Suprapubic skin (tissue), 4 donors: Measurements from ENCODE around the gene TANGO6.

Source experiments
- CTCF ChIP-seq, 2 donors: fragments of 200-600 bp in 1 of 2; fragments of 450-650 bp in 1 of 2; sonication (generic) in 1 of 2; IDR thresholded peaks; one replicate each; pipeline ENCODE4 v1.5.1; 2016 to 2019; ENCODE audit warnings: antibody characterized with exemption in 2 of 2, mild to moderate bottlenecking in 1 of 2, moderate library complexity in 1 of 2
- POLR2A ChIP-seq, 2 donors: fragments of 450-650 bp; IDR thresholded peaks; one replicate each; pipeline ENCODE4 v1.6.1; 2017; ENCODE audit warnings: antibody characterized with exemption in 2 of 2, mild to moderate bottlenecking in 2 of 2, moderate library complexity in 2 of 2
- POLR2AphosphoS5 ChIP-seq, 3 donors: sonication (generic); formaldehyde crosslinking; IDR thresholded peaks; one replicate each; pipeline ENCODE4 v1.6.1; 2017; ENCODE audit warnings: antibody characterized with exemption in 3 of 3

- TF ChIP-seq CTCF (IDR thresholded peaks at IDR 0.05) (no peak), POLR2A (IDR thresholded peaks at IDR 0.05) (no peak), POLR2AphosphoS5 (IDR thresholded peaks at IDR 0.05) (no peak)
Observed at GRCh38 chr16:68875871-68876270, 32.5 kb downstream of the TANGO6 start.
